GM12892 (cell line): ENCODE measurements around the gene ZNF57.
"Not testable (repeated sequence)": the region's sequence is repeated elsewhere in the genome, so short reads cannot be mapped to it uniquely, and the experiment has no call there.

Experiments used
- DNase-seq: peaks from one replicate; pipeline ENCODE4 v3.0.0; 2011; ENCODE audit not compliant: insufficient read length
- FAIRE-seq: peaks from 2 replicates; lab custom pipeline; 2011; peaks lifted over from hg19 to GRCh38; lab: Jason Lieb, UNC
- POLR2A ChIP-seq: IDR thresholded peaks from 2 replicates; pipeline ENCODE4 v1.6.1; 2011; ENCODE audit warnings: low read depth, low read length, control low read depth
- POLR2AphosphoS5 ChIP-seq: IDR thresholded peaks from 2 replicates; pipeline ENCODE4 v1.6.1; 2011; ENCODE audit warnings: low read depth, low read length, control low read depth
- TAF1 ChIP-seq: IDR thresholded peaks from 2 replicates; pipeline ENCODE4 v1.6.1; 2011; ENCODE audit warnings: low read depth, mild to moderate bottlenecking, control low read depth, low read length, borderline replicate concordance

ZNF57 gene

DNA sequence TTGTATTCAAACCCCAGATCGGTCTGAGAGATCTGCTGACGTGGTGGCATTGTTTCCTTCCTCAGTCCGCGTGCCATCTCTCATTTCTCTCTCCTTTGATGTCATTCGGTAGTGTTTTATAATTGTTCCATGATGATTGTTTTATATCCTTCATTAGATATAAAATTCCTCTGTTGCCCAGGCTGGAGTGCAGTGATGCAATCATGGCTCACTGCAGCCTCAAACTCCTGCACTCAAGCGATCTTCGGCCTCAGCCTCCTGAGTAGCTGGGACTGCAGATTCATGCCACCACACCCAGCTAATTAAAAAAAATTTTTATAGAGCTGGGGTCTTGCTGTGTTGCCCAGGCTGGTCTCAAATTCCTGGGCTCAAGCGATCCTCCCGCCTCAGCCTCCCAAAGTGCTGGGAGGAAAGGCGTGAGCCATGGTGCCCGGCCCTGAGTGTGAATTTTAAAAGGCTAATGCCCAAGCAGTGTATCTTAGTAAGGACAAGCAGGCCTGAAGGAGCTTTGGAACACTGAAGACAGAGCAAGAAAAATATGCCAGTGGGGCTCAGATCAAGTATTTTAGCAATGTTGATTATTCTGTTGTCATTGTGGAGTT, 5.3 kb downstream of the ZNF57 start:
- TF ChIP-seq TAF1 (no peak), POLR2AphosphoS5 (no peak), POLR2A (no peak)
- no peak for FAIRE-seq
- DNase-seq, result no peak

DNA sequence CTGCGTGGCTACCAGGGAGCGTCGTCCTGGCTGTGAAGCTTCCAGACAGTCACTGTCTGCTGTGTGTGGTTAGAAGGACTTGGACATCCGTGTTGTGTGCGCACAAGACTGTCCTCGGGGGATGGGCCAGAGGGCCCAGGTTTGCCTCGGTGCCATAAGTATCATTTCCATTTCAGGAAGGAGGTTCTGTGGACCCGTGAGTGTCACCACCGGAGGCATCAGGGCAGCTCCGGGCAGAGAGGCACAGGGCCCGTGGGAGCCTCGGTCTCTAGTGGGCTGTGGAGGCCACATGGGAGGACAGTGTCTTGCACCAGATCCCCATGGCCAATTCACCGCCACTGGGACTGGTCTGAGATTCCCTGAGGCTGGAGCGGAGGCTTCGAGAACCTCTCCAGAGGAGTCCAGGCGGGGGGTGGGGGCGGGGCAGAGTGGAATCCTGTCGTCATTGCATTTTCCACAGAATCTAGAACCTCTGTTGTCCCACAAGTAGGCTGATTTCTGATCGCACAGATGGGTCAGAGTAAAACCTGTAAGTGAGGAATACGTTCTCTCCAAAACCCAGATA, 6.0 kb downstream of the ZNF57 start:
- no peak for DNase-seq
- FAIRE-seq, result no peak
- TF ChIP-seq TAF1, result no peak
- TF ChIP-seq POLR2AphosphoS5, result no peak
- no peak for TF ChIP-seq POLR2A

DNA sequence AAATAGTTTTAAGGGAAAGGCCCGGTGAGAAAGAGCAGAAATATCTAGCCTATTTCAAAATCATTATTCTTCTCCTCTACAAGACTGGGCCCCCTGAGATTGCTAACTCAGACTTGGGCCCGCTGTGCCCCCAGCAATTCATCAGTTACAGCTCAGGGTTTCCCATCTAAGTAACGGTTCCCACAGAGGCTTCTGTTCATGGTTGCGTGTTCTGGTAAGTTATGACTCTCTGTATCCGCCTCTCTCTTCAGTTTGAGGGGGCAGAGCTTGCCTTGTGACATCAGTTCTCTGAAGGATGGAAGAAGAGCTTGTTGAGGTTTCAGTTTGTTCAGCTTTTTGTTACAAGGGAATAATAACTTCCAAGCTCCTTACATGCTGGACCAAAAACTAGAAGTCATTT, 11.6 kb downstream of the ZNF57 start:
- TF ChIP-seq TAF1 (no peak), POLR2AphosphoS5 (no peak), POLR2A (no peak)
- DNase-seq, result no peak
- FAIRE-seq, result no peak

DNA sequence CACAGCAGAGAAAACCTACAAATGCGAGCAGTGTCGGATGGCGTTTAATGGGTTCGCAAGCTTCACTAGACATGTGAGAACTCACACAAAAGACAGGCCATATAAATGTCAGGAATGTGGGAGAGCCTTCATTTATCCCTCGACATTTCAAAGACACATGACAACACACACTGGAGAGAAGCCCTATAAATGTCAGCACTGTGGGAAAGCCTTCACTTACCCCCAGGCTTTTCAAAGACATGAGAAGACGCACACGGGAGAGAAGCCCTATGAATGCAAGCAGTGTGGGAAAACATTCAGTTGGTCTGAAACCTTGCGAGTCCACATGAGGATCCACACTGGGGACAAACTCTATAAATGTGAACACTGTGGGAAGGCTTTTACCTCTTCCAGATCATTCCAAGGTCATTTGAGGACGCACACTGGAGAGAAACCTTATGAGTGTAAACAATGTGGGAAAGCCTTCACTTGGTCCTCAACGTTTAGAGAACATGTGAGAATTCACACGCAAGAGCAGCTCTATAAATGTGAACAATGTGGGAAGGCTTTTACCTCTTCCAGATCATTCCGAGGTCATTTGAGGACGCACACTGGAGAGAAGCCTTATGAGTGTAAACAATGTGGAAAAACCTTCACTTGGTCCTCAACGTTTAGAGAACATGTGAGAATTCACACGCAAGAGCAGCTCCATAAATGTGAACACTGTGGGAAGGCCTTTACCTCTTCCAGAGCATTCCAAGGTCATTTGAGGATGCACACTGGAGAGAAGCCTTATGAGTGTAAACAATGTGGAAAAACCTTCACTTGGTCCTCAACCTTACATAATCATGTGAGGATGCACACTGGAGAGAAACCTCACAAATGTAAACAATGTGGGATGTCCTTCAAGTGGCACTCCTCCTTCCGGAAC, 16.8 kb downstream of the ZNF57 start:
- DNase-seq, result no peak
- FAIRE-seq, result no peak
- TF ChIP-seq POLR2A, result no peak

DNA sequence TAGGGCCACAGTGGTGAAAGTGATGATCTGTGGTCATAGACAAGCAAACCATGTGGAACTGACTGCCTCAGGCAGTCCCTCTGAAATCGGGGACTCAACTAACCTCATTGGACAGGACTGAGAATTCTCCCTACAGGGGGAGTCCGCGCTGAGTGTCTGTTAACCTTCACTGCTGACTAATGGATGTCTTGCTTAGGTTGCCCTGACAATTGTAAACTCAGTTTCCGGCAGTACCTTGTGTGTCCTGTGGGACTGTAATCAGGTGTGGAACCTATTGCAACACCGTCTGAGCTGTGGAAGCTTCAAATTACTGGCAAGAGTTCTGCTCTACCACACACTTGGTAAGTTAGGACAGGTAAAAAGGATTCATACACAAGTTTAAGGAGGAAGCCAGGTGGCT, 22.3 kb downstream of the ZNF57 start:
- DNase-seq, result no peak
- no peak for TF ChIP-seq POLR2AphosphoS5
- FAIRE-seq, result no peak

DNA sequence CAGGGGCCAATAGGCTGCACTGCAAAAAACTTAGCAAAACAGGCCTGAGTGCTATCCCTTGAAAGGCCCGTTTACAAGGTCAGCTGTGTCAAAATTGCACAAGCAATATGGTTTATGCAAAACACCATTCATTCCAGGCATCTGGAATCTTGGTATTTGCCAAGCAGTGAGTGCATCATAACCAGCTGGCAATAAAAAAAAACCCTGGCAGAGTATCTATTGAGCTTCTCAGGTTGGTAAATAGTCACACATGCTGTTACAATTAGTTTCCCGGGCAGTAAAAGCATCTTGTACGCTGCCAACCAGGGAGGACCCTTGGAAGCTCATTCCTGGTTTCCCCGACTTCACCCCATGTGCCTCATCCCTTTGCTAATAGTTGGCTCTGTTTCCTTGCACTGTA, 22.8 kb downstream of the ZNF57 start:
- no peak for TF ChIP-seq POLR2AphosphoS5
- TF ChIP-seq TAF1, result no peak
- TF ChIP-seq POLR2A, result no peak
- DNase-seq (no peak), FAIRE-seq (no peak)

DNA sequence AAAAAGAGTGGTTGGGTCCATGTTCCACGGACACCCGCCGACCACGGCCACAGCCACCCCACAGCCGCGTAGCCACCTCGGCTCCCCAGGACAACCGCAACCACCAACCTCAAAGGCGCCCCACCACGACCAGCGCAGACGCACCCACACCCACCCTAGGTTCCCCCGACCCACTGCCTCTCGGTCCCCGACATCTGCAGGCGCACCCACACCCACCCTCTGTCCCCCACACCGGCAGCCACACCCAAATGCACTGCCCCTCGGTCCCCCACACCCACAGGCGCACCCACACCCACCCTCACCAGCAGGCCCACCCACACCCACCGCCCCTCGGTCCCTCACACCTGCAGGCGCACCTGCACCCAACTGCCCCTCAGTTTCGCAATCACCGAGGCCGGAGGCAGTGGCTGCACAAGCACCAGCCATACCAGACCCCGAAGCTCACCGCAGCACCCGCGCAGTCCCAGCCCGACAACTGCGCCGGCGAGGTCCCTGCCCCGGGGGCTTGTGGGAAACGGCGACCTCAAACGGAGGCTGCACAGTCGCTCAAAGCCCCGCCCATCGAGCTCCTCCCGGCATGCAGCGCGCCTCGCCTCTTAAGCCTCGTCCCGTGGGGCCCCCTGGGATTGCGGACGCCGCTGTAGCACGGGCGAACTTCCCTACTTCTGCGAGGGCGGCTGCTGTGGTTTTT, 25.8 kb downstream of the ZNF57 start:
- TF ChIP-seq POLR2A (no peak), POLR2AphosphoS5 (no peak), TAF1 (no peak)
- FAIRE-seq, result no peak
- DNase-seq, result no peak

DNA sequence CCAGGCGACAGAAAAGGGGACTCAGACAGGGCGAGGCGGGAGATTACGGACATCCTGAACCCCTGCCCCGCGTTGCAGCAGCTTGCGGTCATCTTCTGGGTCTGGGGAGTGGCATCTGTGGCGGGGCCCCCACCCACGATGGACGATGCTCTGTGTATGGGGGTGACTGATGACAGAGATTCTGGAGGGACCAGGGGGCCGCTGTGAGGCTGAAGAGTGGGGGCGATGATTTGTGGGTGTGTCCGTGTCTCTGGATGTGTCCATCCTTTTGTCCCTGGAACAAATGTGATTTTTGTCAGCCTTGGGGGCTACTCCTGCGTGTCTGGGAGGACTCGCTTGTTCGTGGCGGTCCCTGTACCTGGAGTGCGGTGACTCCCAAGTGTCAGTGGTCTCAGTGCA, 26.3 kb downstream of the ZNF57 start:
- TF ChIP-seq POLR2A (no peak), POLR2AphosphoS5 (no peak), TAF1 (no peak)
- no peak for DNase-seq
- FAIRE-seq, result no peak

DNA sequence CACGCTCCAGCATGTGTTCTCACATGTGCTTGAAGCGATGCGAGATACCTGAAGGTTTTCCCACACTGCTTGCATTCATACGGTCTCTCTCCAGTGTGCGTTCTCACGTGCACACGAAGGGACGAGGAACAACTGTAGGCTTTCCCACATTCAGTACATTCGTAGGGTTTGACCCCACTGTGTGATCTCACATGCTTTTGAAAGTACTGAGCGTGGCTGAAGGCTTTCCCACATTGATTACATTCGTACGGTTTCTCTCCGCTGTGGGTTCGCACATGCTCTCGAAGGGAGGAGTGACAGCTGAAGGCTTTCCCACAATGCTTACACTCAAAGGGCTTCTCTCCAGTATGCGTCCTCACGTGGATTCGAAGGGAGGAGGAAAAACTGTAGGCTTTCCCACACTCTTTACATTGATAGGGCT, 32.8 kb downstream of the ZNF57 start:
- no peak for DNase-seq
- FAIRE-seq, result no peak
- TF ChIP-seq TAF1 (no peak), POLR2AphosphoS5 (no peak)

DNA sequence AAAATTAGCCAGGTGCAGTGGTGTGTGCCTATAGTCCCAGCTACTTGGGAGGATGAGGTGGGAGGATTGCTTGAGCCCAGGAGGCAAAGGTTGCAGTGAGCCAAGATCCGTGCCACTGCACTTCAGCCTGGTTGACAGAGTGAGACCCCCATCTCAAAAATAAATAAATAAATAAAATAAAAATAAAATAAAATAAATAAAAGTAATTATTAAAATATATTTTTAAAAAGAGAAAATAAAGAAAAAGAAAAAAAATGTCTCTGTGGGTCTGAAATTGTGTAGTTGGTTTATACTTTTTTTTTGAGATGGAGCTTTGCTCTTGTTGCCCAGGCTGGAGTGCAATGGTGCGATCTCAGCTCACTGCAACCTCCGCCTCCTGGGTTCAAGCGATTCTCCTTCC, 35.1 kb downstream of the ZNF57 start:
- DNase-seq, FAIRE-seq: not testable (repeated sequence)

DNA sequence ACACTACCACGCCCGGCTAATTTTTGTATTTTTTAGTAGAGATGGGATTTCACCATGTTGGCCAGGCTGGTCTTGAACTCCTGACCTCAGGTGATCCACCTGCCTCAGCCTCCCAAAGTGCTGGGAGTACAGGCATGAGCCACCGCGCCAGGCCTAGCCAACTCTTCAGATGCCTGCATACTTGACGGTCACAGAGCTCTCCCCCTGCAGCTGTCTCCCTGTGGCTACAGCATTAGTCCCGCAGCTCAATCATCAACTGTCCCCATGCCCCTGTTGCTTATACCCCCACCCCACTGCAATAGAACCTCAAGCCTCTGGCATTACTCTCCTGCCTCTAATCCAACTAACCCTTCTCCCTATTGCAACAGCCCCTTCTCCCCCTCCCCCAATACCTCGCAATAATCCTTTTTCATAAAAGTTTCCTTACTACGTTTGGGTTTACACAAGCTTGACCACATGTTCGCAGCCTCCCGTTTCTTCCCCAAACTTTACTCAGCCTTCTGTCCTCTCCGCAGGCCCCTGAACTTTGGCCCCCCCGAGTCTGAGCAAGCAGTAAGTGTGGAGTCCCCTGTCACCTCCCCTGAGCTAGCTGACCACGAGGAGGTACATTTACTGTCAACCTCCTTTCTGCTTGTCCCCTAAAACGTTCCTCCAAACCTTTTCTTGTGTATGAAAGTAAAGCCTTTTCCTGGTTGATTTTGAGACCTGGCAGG, 42.4 kb downstream of the ZNF57 start:
- FAIRE-seq (no peak), DNase-seq (no peak)

More for the DNA sequence above, 42.4 kb downstream of the ZNF57 start:
- TF ChIP-seq TAF1 (no peak), POLR2AphosphoS5 (no peak), POLR2A (no peak)
